Keratinocyte (primary cell): ENCODE measurements around the gene ARHGAP10. TPM values are rescaled to one million over a fixed set of nuclear protein-coding genes. Genes with fewer than 3 reads are reported as not detected.

Experiments used
- DNase-seq: peaks from one replicate; pipeline ENCODE4 v3.0.0-alpha.2; 2011; ENCODE audit warnings: low read depth, missing footprints, low spot score
- FAIRE-seq: peaks from 2 replicates; lab custom pipeline; 2011; peaks lifted over from hg19 to GRCh38; lab: Jason Lieb, UNC
- H2AFZ ChIP-seq: 2 replicates; pipeline ENCODE4 v1.6.0; 2012; ENCODE audit warnings: low read length, control low read depth, inconsistent platforms; ENCODE audit not compliant: control insufficient read depth
- H3K27ac ChIP-seq: 2 replicates; pipeline ENCODE4 v1.5.1; 2011; ENCODE audit warnings: low read length; ENCODE audit not compliant: control insufficient read depth, insufficient read depth
- H3K27me3 ChIP-seq: 3 replicates; pipeline ENCODE4 v1.6.0; 2011; ENCODE audit warnings: low read length; ENCODE audit not compliant: control insufficient read depth, insufficient read depth; ENCODE audit errors: extremely low read depth
- H3K36me3 ChIP-seq, 2 experiments: 2 replicates in 1 of 2; 3 replicates in 1 of 2; pipeline ENCODE4 v1.5.1; 2011; ENCODE audit warnings: low read length in 2 of 2, mild to moderate bottlenecking in 1 of 2; ENCODE audit not compliant: control insufficient read depth in 2 of 2, insufficient read depth in 2 of 2; ENCODE audit errors: extremely low read depth in 1 of 2
- H3K4me1 ChIP-seq: 3 replicates; pipeline ENCODE4 v1.5.1; 2011; ENCODE audit warnings: low read length; ENCODE audit not compliant: control insufficient read depth, insufficient read depth; ENCODE audit errors: extremely low read depth
- H3K4me2 ChIP-seq: 3 replicates; pipeline ENCODE4 v1.6.0; 2011; ENCODE audit warnings: low read depth, low read length; ENCODE audit not compliant: control insufficient read depth, insufficient read depth; ENCODE audit errors: extremely low read depth
- H3K4me3 ChIP-seq, 3 experiments: fragments of 200-600 bp in 1 of 3; sonication (generic) in 1 of 3; 2 replicates in 2 of 3; 3 replicates in 1 of 3; pipeline ENCODE4 v1.5.1; 2011 to 2016; ENCODE audit warnings: low read length in 3 of 3, mild to moderate bottlenecking in 3 of 3, control low read depth in 2 of 3, inconsistent platforms in 1 of 3, low read depth in 1 of 3, mixed read lengths in 1 of 3, mixed run types in 1 of 3, moderate library complexity in 1 of 3; ENCODE audit not compliant: control insufficient read depth in 2 of 3, insufficient read depth in 2 of 3; ENCODE audit errors: extremely low read depth in 1 of 3
- H3K79me2 ChIP-seq: 2 replicates; pipeline ENCODE4 v1.6.0; 2012; ENCODE audit warnings: low read length; ENCODE audit not compliant: control insufficient read depth, insufficient read depth
- H3K9ac ChIP-seq: 3 replicates; pipeline ENCODE4 v1.6.0; 2011; ENCODE audit warnings: low read length; ENCODE audit not compliant: control insufficient read depth, insufficient read depth; ENCODE audit errors: extremely low read depth
- H3K9me1 ChIP-seq: 3 replicates; pipeline ENCODE4 v1.6.0; 2011; ENCODE audit warnings: low read length; ENCODE audit not compliant: control insufficient read depth, insufficient read depth; ENCODE audit errors: extremely low read depth
- H3K9me3 ChIP-seq: 2 replicates; pipeline ENCODE4 v1.5.1; 2012; ENCODE audit warnings: low read depth, low read length; ENCODE audit not compliant: control insufficient read depth
- H4K20me1 ChIP-seq: 3 replicates; pipeline ENCODE4 v1.6.0; 2011; ENCODE audit warnings: low read length; ENCODE audit not compliant: control insufficient read depth, insufficient read depth; ENCODE audit errors: extremely low read depth
- EZH2 ChIP-seq: IDR thresholded peaks from one replicate; pipeline ENCODE4 v1.6.1; 2012; ENCODE audit warnings: inconsistent platforms, mild to moderate bottlenecking, low read length, moderate library complexity
- dilution Hi-C: fragments of 300-500 bp; cut with MboI; formaldehyde crosslinking; loops from one replicate; pipeline ENCODE4 v1.7.0; 2020; ENCODE audit warnings: low sequenced_read_pairs; ENCODE audit not compliant: extremely low pct_ligation_motif_present
- polyA plus RNA-seq, 5 experiments: library from polyadenylated mRNA; depleted of rRNA in 3 of 5; stranded (reverse) in 3 of 5; stranded (forward) in 1 of 5; unstranded in 1 of 5; fragments of >200 nt; gene quantifications; 1 replicate in 1 of 5; 2 replicates in 3 of 5; 3 replicates in 1 of 5; pipeline versions ENCODE4 v1.2.1 to v1.2.3, GENCODE V29; 2011 to 2012; ENCODE audit warnings: missing spikeins in 2 of 5, low read depth in 1 of 5, low replicate concordance in 1 of 5
- TF ChIP-seq, protein P1 (sequence below), 3 experiments: IDR thresholded peaks in 1 of 3; conservative IDR thresholded peaks in 1 of 3; optimal IDR thresholded peaks in 1 of 3; 2 replicates in 2 of 3; 3 replicates in 1 of 3; pipeline versions ENCODE3 to v1.5.1; 2011; ENCODE audit warnings: low read length in 3 of 3, mild to moderate bottlenecking in 3 of 3, moderate library complexity in 2 of 3, control low read depth in 1 of 3, inconsistent platforms in 1 of 3; ENCODE audit not compliant: insufficient read depth in 2 of 3; ENCODE audit errors: extremely low read depth in 1 of 3

ARHGAP10 gene
- polyA plus RNA-seq, 1 donor (not counting 4 experiments of a cell fraction or from before 2014, with no cell fraction given), result 18.7 TPM

GRCh38 chr4:147854154-147854553, 122.3 kb downstream of the ARHGAP10 start:
- no peak overlapping the region for H3K4me3 ChIP-seq
- H3K9ac ChIP-seq, result no peak overlapping the region
- no peaks in the 10 kb centered on the region for H3K4me1 ChIP-seq
- FAIRE-seq, result no peak
- dilution Hi-C loops, result no loop called here
- no peak overlapping the region for H2AFZ ChIP-seq
- H3K79me2 ChIP-seq, result no peaks in the 10 kb centered on the region
- H4K20me1 ChIP-seq, result no peaks in the 10 kb centered on the region
- TF ChIP-seq, protein P1, sequence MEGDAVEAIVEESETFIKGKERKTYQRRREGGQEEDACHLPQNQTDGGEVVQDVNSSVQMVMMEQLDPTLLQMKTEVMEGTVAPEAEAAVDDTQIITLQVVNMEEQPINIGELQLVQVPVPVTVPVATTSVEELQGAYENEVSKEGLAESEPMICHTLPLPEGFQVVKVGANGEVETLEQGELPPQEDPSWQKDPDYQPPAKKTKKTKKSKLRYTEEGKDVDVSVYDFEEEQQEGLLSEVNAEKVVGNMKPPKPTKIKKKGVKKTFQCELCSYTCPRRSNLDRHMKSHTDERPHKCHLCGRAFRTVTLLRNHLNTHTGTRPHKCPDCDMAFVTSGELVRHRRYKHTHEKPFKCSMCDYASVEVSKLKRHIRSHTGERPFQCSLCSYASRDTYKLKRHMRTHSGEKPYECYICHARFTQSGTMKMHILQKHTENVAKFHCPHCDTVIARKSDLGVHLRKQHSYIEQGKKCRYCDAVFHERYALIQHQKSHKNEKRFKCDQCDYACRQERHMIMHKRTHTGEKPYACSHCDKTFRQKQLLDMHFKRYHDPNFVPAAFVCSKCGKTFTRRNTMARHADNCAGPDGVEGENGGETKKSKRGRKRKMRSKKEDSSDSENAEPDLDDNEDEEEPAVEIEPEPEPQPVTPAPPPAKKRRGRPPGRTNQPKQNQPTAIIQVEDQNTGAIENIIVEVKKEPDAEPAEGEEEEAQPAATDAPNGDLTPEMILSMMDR (optimal IDR thresholded peaks at IDR 0.05 in 1 of 3, IDR thresholded peaks at IDR 0.05 in 1 of 3, conservative IDR thresholded peaks at IDR 0.05 in 1 of 3; ENCODE audit: extremely low read depth in 1 of 3, insufficient read depth in 2 of 3, low read length in 3 of 3), result no peak
- no peak for TF ChIP-seq EZH2
- H3K36me3 ChIP-seq, result peaks cover 2 to 9% of the 10 kb centered on the region in 2 experiments
- no peak overlapping the region for H3K27ac ChIP-seq
- no peaks in the 10 kb centered on the region for H3K9me1 ChIP-seq
- no peak overlapping the region for H3K4me2 ChIP-seq
- H3K9me3 ChIP-seq, result no peaks in the 10 kb centered on the region
- no peaks in the 10 kb centered on the region for H3K27me3 ChIP-seq
- DNase-seq, result no peak

DNA sequence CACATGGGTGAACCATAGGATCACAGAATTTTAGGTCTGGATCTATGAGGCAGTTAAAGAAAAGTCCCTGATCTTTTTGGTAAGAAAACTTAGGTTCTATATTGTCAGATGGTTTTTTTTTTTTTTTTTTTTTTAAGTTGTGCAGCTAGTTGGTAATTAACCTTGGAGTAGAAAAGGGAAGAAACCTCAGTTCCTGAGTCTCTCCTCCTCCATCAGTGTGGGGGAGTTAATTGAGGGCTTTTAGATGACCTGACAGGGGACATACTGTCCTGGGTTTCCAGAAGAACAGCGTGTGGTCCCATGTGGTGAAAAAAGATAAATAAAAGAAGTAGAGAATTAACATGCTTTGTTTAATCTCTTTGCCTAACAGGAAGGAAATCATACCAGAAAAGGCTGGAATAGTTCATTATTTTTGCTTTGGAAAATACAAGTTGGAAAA, 123.7 kb downstream of the ARHGAP10 start:
- no peaks in the 10 kb centered on the region for H3K79me2 ChIP-seq
- TF ChIP-seq, protein P1 (optimal IDR thresholded peaks at IDR 0.05 in 1 of 3, IDR thresholded peaks at IDR 0.05 in 1 of 3, conservative IDR thresholded peaks at IDR 0.05 in 1 of 3; ENCODE audit: extremely low read depth in 1 of 3, insufficient read depth in 2 of 3, low read length in 3 of 3), result no peak
- no peak for TF ChIP-seq EZH2
- no peak for FAIRE-seq

More for the DNA sequence above, 123.7 kb downstream of the ARHGAP10 start:
- Histone ChIP-seq H3K4me2 (no peak overlapping the region), H4K20me1 (no peaks in the 10 kb centered on the region), H3K9ac (no peak overlapping the region), H3K9me3 (no peaks in the 10 kb centered on the region), H3K9me1 (no peaks in the 10 kb centered on the region), H3K4me1 (no peaks in the 10 kb centered on the region), H2AFZ (no peak overlapping the region), H3K27ac (no peak overlapping the region), H3K36me3 (peaks cover 2 to 4% of the 10 kb centered on the region in 2 experiments), H3K27me3 (no peaks in the 10 kb centered on the region), H3K4me3 (no peak overlapping the region)
- no peak for DNase-seq
- dilution Hi-C loops, result no loop called here
